B cell (primary cell): ENCODE results near the gene ACVR1.

ENCODE experiments used
- CTCF ChIP-seq: fragments of 200-600 bp; IDR thresholded peaks from one replicate; pipeline ENCODE4 v1.8.0; 2022; ENCODE audit warnings: antibody characterized with exemption, mild to moderate bottlenecking
- EZH2 ChIP-seq: IDR thresholded peaks from 2 replicates; pipeline ENCODE4 v1.6.1; 2012; ENCODE audit warnings: borderline replicate concordance, low read depth, mild to moderate bottlenecking, moderate library complexity, low read length; ENCODE audit not compliant: insufficient read depth, poor library complexity, severe bottlenecking

GRCh38 chr2:157760949-157761348 lies 115.2 kb downstream of the ACVR1 start:
- TF ChIP-seq CTCF: no peak
- no peak for TF ChIP-seq EZH2
